Measurements from ENCODE around the gene IPO13.

The IPO13 gene

GRCh38 chr1:43998000-43998378, 51.2 kb downstream of the IPO13 start:
- TF ChIP-seq FOXP2 (optimal IDR thresholded peaks at IDR 0.05; ENCODE audit: borderline replicate concordance, extremely low read depth, extremely low read length, insufficient read depth), result no peak
- TF ChIP-seq, protein P1, sequence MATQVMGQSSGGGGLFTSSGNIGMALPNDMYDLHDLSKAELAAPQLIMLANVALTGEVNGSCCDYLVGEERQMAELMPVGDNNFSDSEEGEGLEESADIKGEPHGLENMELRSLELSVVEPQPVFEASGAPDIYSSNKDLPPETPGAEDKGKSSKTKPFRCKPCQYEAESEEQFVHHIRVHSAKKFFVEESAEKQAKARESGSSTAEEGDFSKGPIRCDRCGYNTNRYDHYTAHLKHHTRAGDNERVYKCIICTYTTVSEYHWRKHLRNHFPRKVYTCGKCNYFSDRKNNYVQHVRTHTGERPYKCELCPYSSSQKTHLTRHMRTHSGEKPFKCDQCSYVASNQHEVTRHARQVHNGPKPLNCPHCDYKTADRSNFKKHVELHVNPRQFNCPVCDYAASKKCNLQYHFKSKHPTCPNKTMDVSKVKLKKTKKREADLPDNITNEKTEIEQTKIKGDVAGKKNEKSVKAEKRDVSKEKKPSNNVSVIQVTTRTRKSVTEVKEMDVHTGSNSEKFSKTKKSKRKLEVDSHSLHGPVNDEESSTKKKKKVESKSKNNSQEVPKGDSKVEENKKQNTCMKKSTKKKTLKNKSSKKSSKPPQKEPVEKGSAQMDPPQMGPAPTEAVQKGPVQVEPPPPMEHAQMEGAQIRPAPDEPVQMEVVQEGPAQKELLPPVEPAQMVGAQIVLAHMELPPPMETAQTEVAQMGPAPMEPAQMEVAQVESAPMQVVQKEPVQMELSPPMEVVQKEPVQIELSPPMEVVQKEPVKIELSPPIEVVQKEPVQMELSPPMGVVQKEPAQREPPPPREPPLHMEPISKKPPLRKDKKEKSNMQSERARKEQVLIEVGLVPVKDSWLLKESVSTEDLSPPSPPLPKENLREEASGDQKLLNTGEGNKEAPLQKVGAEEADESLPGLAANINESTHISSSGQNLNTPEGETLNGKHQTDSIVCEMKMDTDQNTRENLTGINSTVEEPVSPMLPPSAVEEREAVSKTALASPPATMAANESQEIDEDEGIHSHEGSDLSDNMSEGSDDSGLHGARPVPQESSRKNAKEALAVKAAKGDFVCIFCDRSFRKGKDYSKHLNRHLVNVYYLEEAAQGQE (IDR thresholded peaks at IDR 0.05; ENCODE audit: insufficient read depth in 1 of 2, low read depth in 2 of 2, low read length in 2 of 2), result no peak
- no peak for TF ChIP-seq TAF1 (IDR thresholded peaks at IDR 0.05; ENCODE audit: borderline replicate concordance, insufficient read depth, low read length)
- TF ChIP-seq POLR2AphosphoS5 (IDR thresholded peaks at IDR 0.05; ENCODE audit: low read depth, low read length), result no peak
- no peak for TF ChIP-seq SIN3A (IDR thresholded peaks at IDR 0.05; ENCODE audit: borderline replicate concordance, insufficient read depth, low read length)

DNA sequence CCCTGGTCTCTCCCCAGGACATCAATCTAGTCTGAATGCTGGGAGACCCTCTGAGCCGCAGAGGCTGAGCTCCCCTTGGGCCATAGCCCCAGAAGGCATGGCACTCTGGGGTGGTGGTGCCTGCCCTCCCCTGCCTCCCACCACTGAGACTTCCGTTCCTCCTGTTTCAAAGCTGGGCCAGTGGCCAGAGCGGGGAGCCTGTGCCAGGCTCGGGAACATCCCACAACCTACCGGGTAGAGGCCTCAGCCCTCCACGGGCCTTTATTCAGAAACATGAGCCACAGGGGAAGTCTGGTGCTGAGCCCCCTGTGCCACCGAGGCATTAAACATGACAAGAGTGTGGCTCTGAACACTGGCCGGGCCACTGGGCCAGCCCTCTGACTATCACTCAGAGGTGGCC, 52.7 kb downstream of the IPO13 start:
- TF ChIP-seq, protein P1 (IDR thresholded peaks at IDR 0.05; ENCODE audit: insufficient read depth in 1 of 2, low read depth in 2 of 2, low read length in 2 of 2), result no peak
- TF ChIP-seq FOXP2 (optimal IDR thresholded peaks at IDR 0.05; ENCODE audit: borderline replicate concordance, extremely low read depth, extremely low read length, insufficient read depth), result no peak
- TF ChIP-seq POLR2AphosphoS5 (IDR thresholded peaks at IDR 0.05; ENCODE audit: low read depth, low read length), result no peak
- TF ChIP-seq TAF1 (IDR thresholded peaks at IDR 0.05; ENCODE audit: borderline replicate concordance, insufficient read depth, low read length), result no peak
- TF ChIP-seq SIN3A (IDR thresholded peaks at IDR 0.05; ENCODE audit: borderline replicate concordance, insufficient read depth, low read length), result no peak

GRCh38 chr1:44000122-44000665, 53.4 kb downstream of the IPO13 start:
- TF ChIP-seq FOXP2 (optimal IDR thresholded peaks at IDR 0.05; ENCODE audit: borderline replicate concordance, extremely low read depth, extremely low read length, insufficient read depth), result no peak
- TF ChIP-seq TAF1 (IDR thresholded peaks at IDR 0.05; ENCODE audit: borderline replicate concordance, insufficient read depth, low read length), result no peak
- TF ChIP-seq POLR2AphosphoS5 (IDR thresholded peaks at IDR 0.05; ENCODE audit: low read depth, low read length), result no peak
- TF ChIP-seq SIN3A (IDR thresholded peaks at IDR 0.05; ENCODE audit: borderline replicate concordance, insufficient read depth, low read length), result no peak
- TF ChIP-seq, protein P1 (IDR thresholded peaks at IDR 0.05; ENCODE audit: insufficient read depth in 1 of 2, low read depth in 2 of 2, low read length in 2 of 2), result no peak

DNA sequence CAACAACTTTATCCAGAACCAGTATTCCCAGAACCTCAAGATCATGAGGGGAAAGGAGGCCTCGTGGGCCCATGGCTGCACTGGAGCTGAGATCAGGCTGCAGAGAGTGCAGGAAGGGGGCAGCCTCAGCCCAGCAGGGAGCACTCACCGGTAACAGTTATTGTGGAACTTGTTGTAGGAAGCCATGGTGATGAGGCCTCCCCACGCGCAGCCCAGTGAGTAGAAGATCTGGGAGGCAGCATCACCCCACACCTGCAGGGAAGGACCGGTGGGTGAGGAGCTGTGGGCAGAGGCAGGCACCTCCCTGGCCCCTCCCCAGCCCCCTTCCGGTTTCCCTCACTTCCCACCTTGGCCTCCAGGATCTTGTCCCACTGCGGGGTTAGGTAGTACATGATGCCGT, 55.4 kb downstream of the IPO13 start:
- TF ChIP-seq FOXP2 (optimal IDR thresholded peaks at IDR 0.05; ENCODE audit: borderline replicate concordance, extremely low read depth, extremely low read length, insufficient read depth) (no peak), TAF1 (IDR thresholded peaks at IDR 0.05; ENCODE audit: borderline replicate concordance, insufficient read depth, low read length) (no peak), SIN3A (IDR thresholded peaks at IDR 0.05; ENCODE audit: borderline replicate concordance, insufficient read depth, low read length) (no peak), POLR2AphosphoS5 (IDR thresholded peaks at IDR 0.05; ENCODE audit: low read depth, low read length) (no peak)
- TF ChIP-seq, protein P1 (IDR thresholded peaks at IDR 0.05; ENCODE audit: insufficient read depth in 1 of 2, low read depth in 2 of 2, low read length in 2 of 2), result no peak
